Psoas muscle (tissue), 8 donors: ENCODE results near the gene PHF12. TPM values are rescaled to one million over a fixed set of nuclear protein-coding genes. Genes with fewer than 3 reads are reported as not detected.

Source experiments
- ATAC-seq, 4 donors: fragments of 200-7000 bp; cut with Tn5 transposase; one replicate each; pipeline ENCODE4 v1.9.1; 2020; ENCODE audit warnings: moderate library complexity in 3 of 4, mild to moderate bottlenecking in 2 of 4
- DNase-seq, 2 donors: peaks; one replicate each; pipeline ENCODE4 v3.0.0-alpha.2; 2020
- H3K27ac ChIP-seq: fragments of 200-600 bp; one replicate; pipeline ENCODE4 v1.8.0; 2022
- H3K27me3 ChIP-seq, 3 donors: fragments of 200-600 bp in 1 of 3; one replicate each; pipeline versions ENCODE4 v1.6.1 to v1.8.0; 2013 to 2022; ENCODE audit warnings: low read length in 2 of 3, mild to moderate bottlenecking in 2 of 3, moderate library complexity in 1 of 3; ENCODE audit not compliant: insufficient read depth in 3 of 3
- H3K36me3 ChIP-seq, 2 donors: fragments of 200-600 bp in 1 of 2; one replicate each; pipeline versions ENCODE4 v1.6.1 to v1.8.0; 2013 to 2022; ENCODE audit warnings: low read depth in 1 of 2, mild to moderate bottlenecking in 1 of 2, moderate library complexity in 1 of 2; ENCODE audit not compliant: insufficient read depth in 1 of 2
- H3K4me1 ChIP-seq: fragments of 200-600 bp; one replicate; pipeline ENCODE4 v1.8.0; 2022
- H3K4me3 ChIP-seq: fragments of 200-600 bp; one replicate; pipeline ENCODE4 v1.8.0; 2022; ENCODE audit warnings: mild to moderate bottlenecking
- H3K9me3 ChIP-seq: fragments of 200-600 bp; one replicate; pipeline ENCODE4 v1.8.0; 2022
- CTCF ChIP-seq: fragments of 200-600 bp; IDR thresholded peaks from one replicate; pipeline ENCODE4 v1.8.0; 2022; ENCODE audit warnings: antibody characterized with exemption
- WGBS, 3 donors: extraction: QIAGEN DNeasy Blood & Tissue Kit; methylation state at CpG; one replicate each; pipeline versions ENCODE4 v1.1.6 to v1.1.7; 2013; 5-methylcytosine and 5-hydroxymethylcytosine counted together
- intact Hi-C, 2 donors: fragments of 100-400 bp; cut with DNase I; formaldehyde crosslinking; loops; one replicate each; pipeline versions ENCODE4 v1.11.0 to v1.14.2; 2022
- polyA plus RNA-seq, 3 donors: library from polyadenylated mRNA; stranded (reverse); fragments of 200-250 nt; gene quantifications; one replicate each; pipeline ENCODE4 v1.2.3, GENCODE V29; 2013
- total RNA-seq, 4 donors: library from RNA; stranded (reverse); fragmentation: NEBNext Ultra II Directional in 2 of 4; extraction: Animal tissue kit (Norgen Biotek cat#: 25700) in 2 of 4; gene quantifications; one replicate each; pipeline versions ENCODE4 v1.2.1 to v1.2.4, GENCODE V29; 2021 to 2023
- donor health status: healthy with polysubstance abuse.
- donor health status: DM: no; HTN: no; CAD: no; lungs with moderate emphysema.
- donor health status: Bipolar disorder and iron deficiency.
- donor health status: healthy.
- donor health status: DM: yes; HTN: yes; CAD: no.
- donor health status: DM: no; HTN: no; CAD: no.
- donor health status: DM: no; HTN: no; CAD: no.
- donor health status: DM: yes; HTN: yes; CAD: no.

Gene PHF12
- total and polyA plus RNA-seq, 7 donors: 7.3 to 28.6 (median 22.3) TPM

- TF ChIP-seq CTCF: no peak
- Histone ChIP-seq H3K4me1 (no peaks in the 10 kb centered on the region), H3K4me3 (no peak overlapping the region), H3K27me3 (no peaks in the 10 kb centered on the region), H3K36me3 (no peaks in the 10 kb centered on the region), H3K9me3 (no peaks in the 10 kb centered on the region), H3K27ac (no peak overlapping the region)
- WGBS, 3 donors: 82 to 92% (median 86%) methylated on average over 8 of the region's 8 CpGs
- ATAC-seq: no peak
- no peak for DNase-seq
- intact Hi-C loops: no loop called here
These were observed 26.5 kb upstream of the PHF12 start for GRCh38 chr17:28977659-28978355.

- H3K4me1 ChIP-seq: no peaks in the 10 kb centered on the region
- no peaks in the 10 kb centered on the region for H3K27me3 ChIP-seq
- no peaks in the 10 kb centered on the region for H3K9me3 ChIP-seq
- 25 to 54% (median 31%) methylated on average over 5 of the region's 5 CpGs for WGBS, 3 donors
- no peak overlapping the region for H3K27ac ChIP-seq
- ATAC-seq: peak in 3 of 4 donors; percentile 36 to 85 (median 66)
- intact Hi-C loops: no loop called here
- DNase-seq: no peak
- H3K4me3 ChIP-seq: no peak overlapping the region
- H3K36me3 ChIP-seq: no peaks in the 10 kb centered on the region
- no peak for TF ChIP-seq CTCF
These were observed 24.3 kb upstream of the PHF12 start for GRCh38 chr17:28975646-28976045.

- WGBS, 3 donors: 60 to 84% (median 73%) methylated on average over 2 of the region's 2 CpGs
- no peak for DNase-seq
- no peaks in the 10 kb centered on the region for H3K4me1 ChIP-seq
- TF ChIP-seq CTCF: no peak
- no peak overlapping the region for H3K27ac ChIP-seq
- intact Hi-C loops: no loop called here
- no peaks in the 10 kb centered on the region for H3K36me3 ChIP-seq
- H3K9me3 ChIP-seq: no peaks in the 10 kb centered on the region
- H3K27me3 ChIP-seq: no peaks in the 10 kb centered on the region
- H3K4me3 ChIP-seq: no peak overlapping the region
- no peak for ATAC-seq
These were observed 23.7 kb upstream of the PHF12 start for GRCh38 chr17:28975031-28975430.

GRCh38 chr17:28974451-28974850, 23.1 kb upstream of the PHF12 start:
- Histone ChIP-seq H3K9me3 (no peaks in the 10 kb centered on the region), H3K36me3 (no peaks in the 10 kb centered on the region), H3K27me3 (no peaks in the 10 kb centered on the region), H3K4me3 (no peak overlapping the region), H3K27ac (no peak overlapping the region), H3K4me1 (no peaks in the 10 kb centered on the region)
- intact Hi-C loops: no loop called here
- no peak for TF ChIP-seq CTCF
- DNase-seq (no peak), ATAC-seq (no peak)
- 75 to 92% (median 78%) methylated on average over 4 of the region's 4 CpGs for WGBS, 3 donors

- TF ChIP-seq CTCF: no peak
- no peaks in the 10 kb centered on the region for H3K4me1 ChIP-seq
- H3K4me3 ChIP-seq: no peak overlapping the region
- no peaks in the 10 kb centered on the region for H3K27me3 ChIP-seq
- no peaks in the 10 kb centered on the region for H3K9me3 ChIP-seq
- intact Hi-C loops: no loop called here
- WGBS, 3 donors: 68 to 81% (median 72%) methylated on average over 2 of the region's 2 CpGs
- no peaks in the 10 kb centered on the region for H3K36me3 ChIP-seq
- H3K27ac ChIP-seq: no peak overlapping the region
- DNase-seq (no peak), ATAC-seq (no peak)
These were observed 22.1 kb upstream of the PHF12 start for GRCh38 chr17:28973425-28973824.
